EH (cell line): Measurements from ENCODE around the gene C1QTNF6.

Experiments used
- DNase-seq: peaks from one replicate; pipeline ENCODE4 v3.0.0-alpha.2; 2015; ENCODE audit warnings: low read depth

C1QTNF6 gene

DNA sequence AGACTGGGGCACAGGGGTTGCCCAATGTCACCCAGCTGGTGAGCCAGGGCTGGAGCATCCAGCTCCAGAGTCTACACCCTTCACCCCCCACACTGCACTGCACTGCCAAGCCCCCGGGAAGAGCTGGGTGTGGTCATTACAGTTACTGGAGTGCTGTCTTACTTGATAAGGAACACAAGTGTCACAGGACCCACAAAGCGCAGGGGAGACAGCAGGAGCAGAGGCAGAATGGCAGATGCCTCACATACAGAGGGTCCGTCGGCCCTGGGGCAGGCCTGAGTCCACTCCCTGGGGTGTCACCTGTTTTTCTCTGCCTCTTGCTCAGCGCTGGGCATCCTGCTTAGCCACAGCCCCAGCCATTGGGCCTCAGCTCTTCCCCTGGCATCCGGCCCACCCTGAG, 46.1 kb downstream of the C1QTNF6 start:
- DNase-seq = no peak

DNA sequence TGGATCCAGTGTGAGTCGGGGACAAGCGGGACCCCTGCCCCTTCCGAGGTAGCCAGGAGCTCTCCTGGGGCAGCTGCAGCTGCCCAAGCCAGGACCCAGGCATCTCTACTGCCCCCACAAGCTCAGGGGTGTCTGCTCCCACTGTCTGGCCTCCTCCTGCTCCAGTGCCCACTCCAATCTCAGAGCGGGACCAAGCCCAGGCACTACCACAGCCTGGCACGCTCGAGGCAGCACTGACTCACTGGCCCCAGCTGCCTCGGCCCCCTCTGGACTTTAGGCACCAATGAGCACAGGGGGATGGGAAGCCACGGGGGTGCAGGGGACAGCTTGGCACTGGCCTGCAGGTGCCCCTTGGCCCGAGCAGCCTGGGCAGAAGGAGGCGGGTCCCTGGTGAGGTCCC, 46.6 kb downstream of the C1QTNF6 start:
- no peak for DNase-seq

DNA sequence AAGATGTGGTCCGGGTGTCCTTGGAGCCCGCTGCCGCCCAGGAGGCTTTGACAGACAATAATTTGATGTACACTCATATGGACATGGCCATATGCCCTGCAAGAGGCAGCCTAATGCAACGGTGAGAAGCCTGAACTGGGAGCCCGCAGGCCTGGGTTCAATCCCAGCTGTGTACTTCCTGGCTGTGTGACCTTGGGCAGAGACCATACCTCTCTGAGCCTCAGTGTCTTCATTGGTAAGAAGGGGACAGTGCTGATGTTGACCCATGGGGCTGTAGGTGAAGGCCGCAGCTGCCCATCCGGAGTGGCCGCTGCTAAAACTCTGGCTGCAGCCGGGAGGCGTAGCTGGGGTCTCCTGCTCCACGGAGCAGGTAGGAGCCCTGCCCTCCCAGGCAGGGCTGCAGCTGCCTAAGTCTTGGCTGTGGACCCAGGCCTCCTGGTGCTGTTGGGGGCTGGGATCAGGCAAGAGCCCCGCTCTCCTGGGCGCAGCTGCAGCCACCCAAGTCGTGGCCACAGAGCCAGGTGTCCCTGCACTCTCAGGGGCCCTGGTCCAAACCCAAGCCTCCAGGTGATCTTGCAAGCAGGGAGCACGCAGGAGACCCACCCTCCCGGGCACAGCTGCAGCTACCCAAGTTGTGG, 47.2 kb downstream of the C1QTNF6 start:
- no peak for DNase-seq

DNA sequence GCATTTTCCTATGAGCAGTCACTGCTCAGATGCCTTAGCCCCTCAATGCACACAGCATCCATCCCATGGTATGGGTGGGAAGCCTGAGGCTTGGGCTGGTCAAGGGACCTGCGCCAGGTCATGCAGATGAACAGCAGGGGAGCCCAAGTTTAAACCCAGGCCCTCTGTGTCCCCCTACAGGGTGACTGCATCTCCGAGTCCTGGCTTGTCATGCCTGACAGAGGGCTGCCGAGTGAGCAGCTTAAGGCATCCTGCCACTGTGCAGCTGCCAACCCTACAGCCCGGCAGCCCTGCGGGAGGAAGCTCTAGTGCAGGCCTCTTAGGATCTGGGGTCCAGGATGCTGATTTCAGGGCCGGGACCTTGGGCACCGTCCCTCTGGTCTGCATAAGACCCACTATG, 48.3 kb downstream of the C1QTNF6 start:
- no peak for DNase-seq

DNA sequence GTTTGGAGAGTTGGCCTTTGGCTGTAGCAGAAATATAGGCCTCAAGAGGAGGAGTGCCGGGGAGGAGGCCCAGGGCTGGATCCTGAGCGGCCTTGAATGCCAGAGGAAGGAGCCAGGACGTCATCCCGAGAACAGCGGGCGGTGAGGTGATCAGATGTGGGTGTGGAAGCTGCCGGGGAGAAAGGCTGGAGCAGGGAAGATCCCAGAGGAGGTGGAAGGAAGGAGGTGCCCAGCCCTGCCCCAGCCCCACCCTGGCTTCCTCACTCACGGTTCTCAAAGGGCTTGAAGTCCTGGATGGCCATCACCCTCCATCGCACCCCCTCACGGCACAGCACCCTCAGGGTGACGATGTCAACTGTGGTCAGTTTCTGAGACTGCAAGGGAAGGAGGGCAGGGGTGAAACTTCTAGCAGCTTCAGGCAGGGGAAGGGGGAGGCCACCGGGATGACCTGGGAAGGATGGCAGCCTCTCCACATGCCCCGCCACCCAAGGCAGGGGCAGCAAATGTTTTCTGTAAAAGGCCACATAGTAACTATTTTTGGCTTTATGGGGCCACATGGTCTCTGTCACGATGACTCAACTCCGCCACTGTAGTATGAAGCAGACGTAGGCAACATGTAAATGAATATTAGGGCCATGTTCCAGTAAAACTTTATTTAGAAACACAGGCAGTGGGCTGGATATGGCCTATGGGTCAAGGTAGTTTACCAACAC, 49.0 kb downstream of the C1QTNF6 start:
- DNase-seq = peak; percentile 57

DNA sequence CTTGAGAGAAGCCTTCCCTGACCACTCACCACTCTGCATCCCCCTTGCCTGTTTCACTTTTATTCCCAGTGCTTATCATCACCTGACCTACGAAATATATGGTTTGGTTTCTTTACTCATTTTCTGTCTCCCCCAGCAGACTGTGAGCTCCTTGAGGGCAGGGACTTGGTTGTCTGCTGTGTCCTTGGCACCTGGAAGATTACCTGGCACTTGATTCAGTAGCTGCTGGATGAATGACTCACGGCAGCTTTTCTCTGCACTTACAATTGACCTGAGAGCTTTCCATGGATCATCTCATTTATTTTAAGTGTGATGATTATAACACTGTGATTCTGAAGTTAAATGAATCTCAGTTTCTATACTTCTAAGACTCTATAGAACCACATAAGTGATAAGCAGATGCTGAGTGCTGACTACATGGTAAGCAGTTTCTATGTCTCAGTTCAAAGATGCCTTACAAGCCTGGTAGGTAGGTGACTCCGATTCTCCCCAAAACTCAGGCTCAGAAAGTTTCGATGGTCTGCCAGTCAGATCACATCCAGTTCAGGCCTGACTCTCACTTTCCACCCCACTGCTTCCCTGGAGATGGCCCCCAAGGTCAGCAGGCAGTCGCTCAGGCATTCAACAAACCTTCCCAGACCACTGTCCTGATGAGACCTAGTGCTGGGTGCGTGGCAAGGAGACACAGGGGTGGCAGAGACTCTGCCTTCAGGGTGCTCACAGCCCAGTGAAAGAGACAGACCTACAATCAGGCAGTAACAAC, 50.0 kb downstream of the C1QTNF6 start:
- no peak for DNase-seq

DNA sequence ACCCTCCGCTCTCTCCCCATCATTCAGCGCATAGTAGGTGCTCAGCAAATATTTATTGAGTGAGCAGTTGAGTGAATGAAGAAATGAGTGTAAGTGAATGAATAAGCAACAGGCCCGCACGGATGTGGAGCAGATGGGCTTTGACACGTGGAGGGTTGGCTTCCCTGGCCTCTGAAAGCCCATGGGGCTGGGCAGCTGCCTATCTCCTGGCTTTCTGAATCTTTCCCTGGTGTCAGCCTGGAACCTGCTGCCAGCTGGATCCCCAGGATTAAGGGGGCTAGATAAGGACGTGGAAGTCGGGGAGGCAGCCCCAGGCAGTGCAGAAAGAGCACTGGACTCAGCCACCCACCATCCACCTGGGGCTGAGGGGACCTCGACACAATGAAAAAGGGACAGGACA, 50.9 kb downstream of the C1QTNF6 start:
- DNase-seq = no peak

DNA sequence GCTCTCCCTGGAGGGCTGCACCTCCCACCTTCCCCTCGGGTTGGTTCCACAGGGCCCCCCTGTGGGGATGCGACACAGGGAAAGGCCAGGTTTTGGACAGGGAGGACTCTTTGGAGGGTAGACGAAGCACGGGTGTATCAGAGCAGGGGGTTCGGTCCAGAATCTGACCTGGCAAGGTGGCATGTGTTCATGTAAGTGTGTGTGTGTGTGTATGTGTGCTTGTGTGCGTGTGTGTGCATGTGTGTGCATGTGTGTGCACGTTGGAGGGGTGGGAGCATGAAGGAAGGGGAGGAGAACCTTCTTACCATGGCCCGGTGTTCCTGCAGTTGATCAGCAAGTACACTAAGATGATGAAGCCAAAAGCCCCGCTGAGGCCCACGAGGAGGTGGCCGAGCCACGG, 53.0 kb downstream of the C1QTNF6 start:
- DNase-seq = no peak

DNA sequence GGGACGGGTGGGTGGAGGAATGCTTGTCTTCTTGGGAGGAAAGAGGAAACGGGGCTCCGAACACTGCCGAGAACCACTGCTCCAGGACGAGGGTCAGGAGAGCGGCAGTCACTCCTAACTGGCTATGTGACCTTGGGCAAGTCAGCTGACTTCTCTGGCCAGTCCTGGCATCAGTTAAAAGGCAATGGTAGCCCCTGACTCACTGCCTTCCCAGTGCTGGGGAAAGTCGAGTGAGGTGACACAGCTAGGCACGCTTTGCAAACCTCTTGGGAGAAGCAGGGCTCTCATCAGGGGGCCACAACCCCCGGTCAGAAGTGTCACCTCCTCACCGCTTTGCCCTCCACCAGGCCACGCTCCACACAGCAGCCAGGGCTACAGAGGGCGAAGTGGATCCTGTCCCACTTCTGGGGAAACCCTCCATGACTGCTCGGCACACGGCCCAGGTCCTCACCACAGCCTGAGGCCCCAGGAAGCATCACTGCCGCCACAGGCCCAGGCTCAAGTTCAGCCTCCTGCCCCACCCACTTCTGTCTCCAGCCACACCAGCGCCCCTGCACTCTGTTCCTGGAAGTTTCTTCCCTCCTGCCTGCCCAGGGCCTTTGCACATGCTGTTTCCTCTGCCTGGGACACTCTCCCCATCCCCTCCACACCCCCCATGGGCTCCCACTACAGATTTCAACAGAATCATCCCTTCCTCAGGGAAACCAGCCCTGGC, 54.6 kb downstream of the C1QTNF6 start:
- no peak for DNase-seq

DNA sequence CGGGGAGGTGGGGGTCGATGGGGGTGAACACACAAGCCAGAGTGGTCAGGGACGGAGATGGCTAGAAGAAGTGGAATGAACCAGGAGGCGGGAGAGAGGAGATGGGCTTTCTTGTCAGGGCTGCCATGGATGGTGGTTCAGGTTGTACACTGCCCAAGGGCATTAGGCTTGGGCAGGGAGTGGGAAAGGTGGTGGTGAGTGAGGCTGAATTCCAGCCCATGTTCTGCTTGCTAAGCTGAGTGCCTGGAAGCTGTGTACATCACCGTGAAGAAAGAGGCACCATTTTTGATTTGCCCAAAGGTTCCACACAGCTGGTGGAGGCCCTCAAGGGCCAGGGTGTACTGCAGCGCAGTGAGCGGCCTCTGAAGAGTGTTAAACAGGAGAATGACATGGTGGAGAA, 55.3 kb downstream of the C1QTNF6 start:
- no peak for DNase-seq
